Muscle layer of duodenum (tissue), 2 donors: ENCODE results near the gene RAD50.
"Not testable (repeated sequence)": the region's sequence is repeated elsewhere in the genome, so short reads cannot be mapped to it uniquely, and the experiment has no call there.

Experiments used
- H3K27ac ChIP-seq: one replicate; pipeline ENCODE4 v1.7.0; 2013; ENCODE audit warnings: mild to moderate bottlenecking, low read length
- H3K27me3 ChIP-seq: one replicate; pipeline ENCODE4 v1.7.0; 2013; ENCODE audit warnings: low read depth, mild to moderate bottlenecking, control low read depth, low read length
- H3K36me3 ChIP-seq, 2 donors: one replicate each; pipeline ENCODE4 v1.7.0; 2013; ENCODE audit warnings: low read length in 2 of 2, control low read depth in 1 of 2, mild to moderate bottlenecking in 1 of 2; ENCODE audit not compliant: insufficient read depth in 2 of 2, control insufficient read depth in 1 of 2
- H3K4me1 ChIP-seq, 2 donors: one replicate each; pipeline ENCODE4 v1.7.0; 2013; ENCODE audit warnings: low read length in 2 of 2, mild to moderate bottlenecking in 2 of 2, control low read depth in 1 of 2, moderate library complexity in 1 of 2; ENCODE audit not compliant: insufficient read depth in 2 of 2, control insufficient read depth in 1 of 2
- H3K4me3 ChIP-seq, 2 donors: one replicate each; pipeline ENCODE4 v1.7.0; 2013; ENCODE audit warnings: low read length in 2 of 2, low read depth in 1 of 2, mild to moderate bottlenecking in 1 of 2
- H3K9me3 ChIP-seq, 2 donors: one replicate each; pipeline ENCODE4 v1.7.0; 2013; ENCODE audit warnings: low read length in 2 of 2, control low read depth in 1 of 2, mild to moderate bottlenecking in 1 of 2; ENCODE audit not compliant: control insufficient read depth in 1 of 2
- donor health status: healthy.

RAD50 gene

DNA sequence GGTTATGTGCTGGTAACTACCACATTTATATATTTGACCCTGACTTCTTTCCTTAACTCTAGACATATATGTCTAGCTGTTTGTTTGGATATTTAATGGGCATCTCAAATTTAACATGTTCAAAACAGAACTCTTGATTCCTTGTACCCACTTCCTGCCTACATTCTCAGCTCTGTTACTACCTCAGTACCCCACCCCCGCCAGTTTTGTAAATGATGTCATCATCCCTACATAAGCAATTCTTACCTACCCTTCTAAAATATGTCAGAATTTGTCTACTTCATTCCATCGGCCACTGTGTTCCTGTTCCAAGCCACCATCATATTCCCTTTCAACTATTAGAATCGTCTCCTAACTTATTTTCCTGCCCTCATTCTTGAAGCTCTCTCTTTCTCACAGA is 4.8 kb downstream of the RAD50 start:
- Histone ChIP-seq H3K27ac (no peak overlapping the region), H3K9me3 (peaks cover 0 to 7% of the 10 kb centered on the region in 2 donors), H3K27me3 (no peaks in the 10 kb centered on the region), H3K36me3 (peaks cover 5 to 36% of the 10 kb centered on the region in 2 donors), H3K4me1 (peaks cover 0 to 10% of the 10 kb centered on the region in 2 donors), H3K4me3 (no peak overlapping the region)

DNA sequence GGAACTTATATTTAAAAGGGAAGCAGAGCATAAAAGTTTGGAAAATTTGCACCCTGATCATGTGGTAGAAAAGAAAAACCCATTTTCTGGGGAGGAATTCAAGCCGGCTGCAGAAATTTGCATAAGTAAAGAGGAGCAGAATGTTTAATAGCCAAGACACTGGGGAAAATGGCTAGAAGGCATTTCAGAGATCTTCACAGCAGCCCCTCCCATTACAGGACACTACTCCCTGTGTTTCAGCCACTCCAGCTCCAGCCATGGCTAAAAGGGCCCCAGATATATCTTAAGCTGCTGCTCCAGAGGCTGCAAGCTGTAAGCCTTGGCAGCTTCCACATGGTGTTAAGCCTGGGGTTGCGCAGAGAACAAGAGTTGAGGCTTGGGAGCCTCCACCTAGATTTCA is 7.8 kb downstream of the RAD50 start:
- not testable (repeated sequence) for H3K27me3 ChIP-seq, H3K9me3 ChIP-seq, H3K27ac ChIP-seq, H3K4me1 ChIP-seq, H3K4me3 ChIP-seq
- H3K36me3 ChIP-seq: peaks cover 5 to 36% of the 10 kb centered on the region in 2 donors

DNA sequence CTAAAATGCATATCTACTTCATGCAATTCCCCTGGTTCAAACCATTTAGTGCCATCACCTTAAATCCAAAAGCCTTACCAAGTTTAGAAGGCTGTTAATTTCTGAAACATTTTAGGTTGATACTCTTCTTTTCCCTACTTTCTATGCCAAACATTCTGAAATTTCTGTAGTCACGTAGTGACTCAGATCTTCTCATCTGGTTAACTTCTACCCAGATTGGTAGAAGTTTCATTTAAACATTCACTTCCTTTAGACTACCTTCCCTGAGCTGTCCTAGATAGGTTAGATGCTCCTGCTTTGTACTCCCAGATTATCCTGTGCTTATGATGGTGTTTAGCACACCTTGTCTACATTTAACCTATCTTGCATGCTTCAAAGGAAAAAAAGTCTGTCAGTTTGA is 9.9 kb downstream of the RAD50 start:
- Histone ChIP-seq H3K27me3 (no peaks in the 10 kb centered on the region), H3K36me3 (peaks cover 8 to 27% of the 10 kb centered on the region in 2 donors), H3K4me3 (no peak overlapping the region), H3K27ac (no peak overlapping the region), H3K4me1 (no peaks in the 10 kb centered on the region), H3K9me3 (peaks cover 0 to 7% of the 10 kb centered on the region in 2 donors)

DNA sequence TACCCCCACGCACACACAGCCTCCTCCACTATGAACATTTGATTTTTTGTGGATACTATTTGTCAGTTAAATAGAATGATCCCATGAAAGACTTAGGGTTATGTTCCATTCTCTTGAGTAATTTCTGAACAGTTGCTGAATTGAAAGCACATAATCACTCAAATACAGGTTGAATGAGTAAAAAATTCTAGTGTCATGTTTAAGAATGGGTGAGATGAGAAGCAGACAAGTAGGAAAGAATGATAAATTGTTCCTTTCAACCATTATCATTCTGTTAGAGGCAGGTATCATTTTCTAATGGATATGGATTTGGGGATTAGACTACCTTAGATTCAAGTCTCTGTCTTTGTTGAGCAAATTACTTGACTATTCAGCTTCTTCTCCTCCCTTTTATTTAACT is 19.3 kb downstream of the RAD50 start:
- H3K27ac ChIP-seq: no peak overlapping the region
- peaks cover 30 to 36% of the 10 kb centered on the region in 2 donors for H3K36me3 ChIP-seq
- no peaks in the 10 kb centered on the region for H3K9me3 ChIP-seq
- H3K4me1 ChIP-seq: no peaks in the 10 kb centered on the region
- no peak overlapping the region for H3K4me3 ChIP-seq
- H3K27me3 ChIP-seq: no peaks in the 10 kb centered on the region

DNA sequence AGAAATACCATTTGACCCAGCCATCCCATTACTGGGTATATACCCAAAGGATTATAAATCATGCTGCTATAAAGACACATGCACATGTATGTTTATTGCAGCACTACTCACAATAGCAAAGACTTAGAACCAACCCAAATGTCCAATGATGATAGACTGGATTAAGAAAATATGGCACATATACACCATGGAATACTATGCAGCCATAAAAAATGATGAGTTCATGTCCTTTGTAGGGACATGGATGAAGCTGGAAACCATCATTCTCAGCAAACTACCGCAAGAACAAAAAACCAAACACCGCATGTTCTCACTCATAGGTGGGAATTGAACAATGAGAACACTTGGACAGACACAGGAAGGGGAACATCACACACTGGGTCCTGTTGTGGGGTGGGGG is 27.8 kb downstream of the RAD50 start:
- not testable (repeated sequence) for H3K27ac ChIP-seq, H3K9me3 ChIP-seq, H3K27me3 ChIP-seq, H3K4me3 ChIP-seq, H3K4me1 ChIP-seq
- H3K36me3 ChIP-seq: peaks cover 38 to 39% of the 10 kb centered on the region in 2 donors

DNA sequence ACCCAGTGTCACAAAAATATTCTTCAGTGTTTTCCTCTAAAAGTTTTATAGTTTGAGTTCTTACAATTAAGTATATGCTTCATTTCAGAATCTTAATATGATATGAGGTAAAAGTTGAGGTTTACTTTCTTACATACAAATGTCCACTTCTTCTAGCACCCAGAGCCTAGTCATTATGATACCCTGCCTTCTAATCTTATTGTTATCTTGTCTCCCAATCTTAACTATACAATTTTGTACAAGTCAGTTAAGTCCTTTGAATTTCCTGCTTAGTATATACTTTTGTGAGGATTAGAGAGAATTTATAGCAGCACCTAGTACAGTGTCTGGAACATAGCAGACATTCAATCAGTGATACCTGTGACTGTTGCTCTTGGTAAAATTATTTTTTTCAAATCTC is 29.3 kb downstream of the RAD50 start:
- H3K4me1 ChIP-seq: no peaks in the 10 kb centered on the region
- H3K36me3 ChIP-seq: peaks cover 36 to 37% of the 10 kb centered on the region in 2 donors
- no peaks in the 10 kb centered on the region for H3K27me3 ChIP-seq
- no peak overlapping the region for H3K4me3 ChIP-seq
- no peak overlapping the region for H3K27ac ChIP-seq
- no peaks in the 10 kb centered on the region for H3K9me3 ChIP-seq

DNA sequence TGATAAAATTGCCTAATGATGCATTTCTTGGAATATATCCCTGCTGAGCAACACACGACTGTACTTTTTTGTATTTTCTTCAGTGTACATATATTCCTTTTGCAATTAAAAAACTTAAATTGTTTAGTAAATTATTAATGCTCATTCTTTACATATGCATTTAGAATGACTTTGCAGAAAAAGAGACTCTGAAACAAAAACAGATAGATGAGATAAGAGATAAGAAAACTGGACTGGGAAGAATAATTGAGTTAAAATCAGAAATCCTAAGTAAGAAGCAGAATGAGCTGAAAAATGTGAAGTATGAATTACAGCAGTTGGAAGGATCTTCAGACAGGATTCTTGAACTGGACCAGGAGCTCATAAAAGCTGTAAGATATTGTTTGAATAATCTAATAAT is 32.7 kb downstream of the RAD50 start:
- H3K9me3 ChIP-seq: no peaks in the 10 kb centered on the region
- H3K27me3 ChIP-seq: no peaks in the 10 kb centered on the region
- no peak overlapping the region for H3K27ac ChIP-seq
- no peaks in the 10 kb centered on the region for H3K4me1 ChIP-seq
- H3K4me3 ChIP-seq: no peak overlapping the region
- peaks cover 30 to 42% of the 10 kb centered on the region in 2 donors for H3K36me3 ChIP-seq

DNA sequence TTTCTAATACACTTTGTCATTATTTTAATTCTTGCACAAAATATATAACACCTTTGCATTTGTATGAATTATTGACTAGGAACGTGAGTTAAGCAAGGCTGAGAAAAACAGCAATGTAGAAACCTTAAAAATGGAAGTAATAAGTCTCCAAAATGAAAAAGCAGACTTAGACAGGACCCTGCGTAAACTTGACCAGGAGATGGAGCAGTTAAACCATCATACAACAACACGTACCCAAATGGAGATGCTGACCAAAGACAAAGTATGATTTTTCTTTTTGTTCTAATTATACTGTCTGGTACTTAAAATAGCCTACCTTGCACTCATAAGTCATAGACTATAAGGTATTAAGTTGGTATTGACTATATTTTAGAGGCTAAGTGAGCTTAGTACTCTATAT is 34.4 kb downstream of the RAD50 start:
- no peak overlapping the region for H3K27ac ChIP-seq
- H3K27me3 ChIP-seq: no peaks in the 10 kb centered on the region
- H3K9me3 ChIP-seq: no peaks in the 10 kb centered on the region
- no peak overlapping the region for H3K4me3 ChIP-seq
- peaks cover 45 to 50% of the 10 kb centered on the region in 2 donors for H3K36me3 ChIP-seq
- H3K4me1 ChIP-seq: no peaks in the 10 kb centered on the region

DNA sequence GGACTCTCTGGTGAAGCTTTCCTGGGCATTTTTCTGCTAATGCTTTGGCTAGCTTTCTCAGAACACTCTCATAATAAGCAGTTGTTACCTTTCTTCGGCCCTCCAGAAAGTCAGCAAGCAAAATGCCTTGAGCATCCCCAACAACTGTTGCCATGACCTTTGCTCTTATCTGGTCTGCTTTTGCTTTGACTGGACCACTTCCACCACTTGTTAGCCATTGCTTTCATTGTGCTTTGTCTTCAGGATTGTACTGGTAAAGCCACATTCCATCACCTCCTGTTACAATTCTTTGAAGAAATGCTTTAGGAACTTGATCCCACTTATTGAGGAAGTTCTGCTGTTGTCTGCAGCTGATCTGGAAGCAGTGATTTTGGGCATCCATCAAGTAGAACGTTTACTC is 35.7 kb downstream of the RAD50 start:
- Histone ChIP-seq H3K9me3 (no peaks in the 10 kb centered on the region), H3K4me3 (no peak overlapping the region), H3K36me3 (peaks cover 57 to 61% of the 10 kb centered on the region in 2 donors), H3K4me1 (no peaks in the 10 kb centered on the region), H3K27me3 (no peaks in the 10 kb centered on the region), H3K27ac (no peak overlapping the region)

DNA sequence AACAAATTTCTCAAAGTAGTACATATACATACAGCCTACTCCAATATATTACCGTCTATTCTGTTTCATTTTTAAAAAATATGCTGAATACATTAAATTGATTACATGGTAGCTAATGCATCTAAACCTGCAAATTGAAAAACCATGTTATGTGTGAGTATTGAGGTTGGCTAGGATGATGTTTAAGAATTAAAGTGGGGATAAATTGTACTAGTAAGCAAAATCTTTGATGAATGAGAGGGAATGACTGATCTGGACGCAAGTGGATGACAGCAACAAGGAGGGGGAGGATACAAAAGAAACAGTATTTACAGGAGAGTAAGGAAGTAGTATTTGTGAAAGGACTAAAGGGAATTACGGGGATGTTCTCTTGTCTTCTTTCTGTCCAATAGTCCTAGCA is 37.4 kb downstream of the RAD50 start:
- H3K9me3 ChIP-seq: no peaks in the 10 kb centered on the region
- no peak overlapping the region for H3K4me3 ChIP-seq
- no peak overlapping the region for H3K27ac ChIP-seq
- no peaks in the 10 kb centered on the region for H3K27me3 ChIP-seq
- H3K36me3 ChIP-seq: peaks cover 53 to 62% of the 10 kb centered on the region in 2 donors
- H3K4me1 ChIP-seq: no peaks in the 10 kb centered on the region

DNA sequence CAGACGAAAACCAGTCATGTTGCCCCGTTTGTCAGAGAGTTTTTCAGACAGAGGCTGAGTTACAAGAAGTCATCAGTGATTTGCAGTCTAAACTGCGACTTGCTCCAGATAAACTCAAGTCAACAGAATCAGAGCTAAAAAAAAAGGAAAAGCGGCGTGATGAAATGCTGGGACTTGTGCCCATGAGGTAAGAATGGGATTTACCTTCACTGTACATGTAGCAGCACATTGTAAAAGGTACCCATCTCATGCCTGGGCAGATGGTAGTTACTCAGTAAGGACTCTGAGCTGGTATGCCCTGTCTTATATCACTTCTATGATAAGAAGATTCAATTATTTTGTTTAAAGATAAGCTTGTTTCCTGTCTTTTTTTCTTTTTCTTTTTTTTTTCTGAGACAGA is 38.8 kb downstream of the RAD50 start:
- H3K27ac ChIP-seq: no peak overlapping the region
- peaks cover 55 to 68% of the 10 kb centered on the region in 2 donors for H3K36me3 ChIP-seq
- H3K4me3 ChIP-seq: no peak overlapping the region
- H3K4me1 ChIP-seq: no peaks in the 10 kb centered on the region
- H3K9me3 ChIP-seq: no peaks in the 10 kb centered on the region
- no peaks in the 10 kb centered on the region for H3K27me3 ChIP-seq

DNA sequence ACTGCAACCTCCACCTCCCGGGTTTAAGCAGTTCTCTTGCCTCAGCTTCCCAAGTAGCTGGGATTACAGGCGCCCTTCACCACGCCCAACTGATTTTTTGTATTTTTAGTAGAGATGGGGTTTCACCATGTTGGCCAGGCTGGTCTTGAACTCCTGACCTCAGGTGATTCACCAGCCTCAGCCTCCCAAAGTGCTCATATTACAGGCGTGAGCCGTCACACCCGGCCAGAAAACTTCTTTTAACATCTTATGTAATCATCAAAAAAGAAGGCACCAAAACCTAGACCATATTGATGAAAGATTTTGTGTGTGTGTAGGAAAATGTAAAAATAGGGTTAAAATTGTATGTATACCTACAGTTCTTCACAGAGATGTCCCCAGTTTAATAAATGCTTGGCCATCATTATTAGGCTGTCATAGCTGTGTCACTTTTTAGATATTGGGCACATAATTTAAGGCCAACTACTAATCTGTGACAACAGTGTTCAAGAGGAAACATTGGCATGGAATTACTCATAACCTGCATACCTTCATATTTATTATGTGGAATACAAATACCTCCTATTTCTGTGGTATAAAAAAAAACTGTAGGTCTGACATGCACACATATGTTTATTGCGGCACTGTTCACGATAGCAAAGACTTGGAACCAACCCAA is 44.4 kb downstream of the RAD50 start:
- Histone ChIP-seq H3K4me1 (no peaks in the 10 kb centered on the region), H3K27me3 (no peaks in the 10 kb centered on the region), H3K4me3 (no peak overlapping the region), H3K9me3 (no peaks in the 10 kb centered on the region), H3K27ac (no peak overlapping the region), H3K36me3 (peaks cover 44 to 57% of the 10 kb centered on the region in 2 donors)
